K562 (cell line): ENCODE data around the gene CDC42SE2. TPM values are rescaled to one million over a fixed set of nuclear protein-coding genes. Genes with fewer than 3 reads are reported as not detected.
A peak's percentile ranks its signal among the peaks of the same experiment; 100 is the strongest.

Experiments
- FOXJ2 ChIP-seq: fragments of 200-800 bp; sonication (Bioruptor generic); IDR thresholded peaks from 2 replicates; pipeline ENCODE4 v1.6.1; 2016; ENCODE audit warnings: missing genetic modification characterization, missing compliant biosample characterization
- HMG20B ChIP-seq: fragments of 250-450 bp; sonication (Bioruptor Pico); IDR thresholded peaks from 2 replicates; pipeline ENCODE4 v1.5.0; 2021; ENCODE audit warnings: mild to moderate bottlenecking
- HMGN3 ChIP-seq: IDR thresholded peaks from 2 replicates; pipeline ENCODE4 v1.6.1; 2011; ENCODE audit warnings: borderline replicate concordance, low read depth, mild to moderate bottlenecking, mixed read lengths, low read length; ENCODE audit not compliant: insufficient read length; ENCODE audit errors: extremely low read depth
- IRF2 ChIP-seq: sonication (generic); formaldehyde crosslinking; IDR thresholded peaks from 2 replicates; pipeline ENCODE4 v1.8.1; 2022; ENCODE audit warnings: mild to moderate bottlenecking, missing genetic modification reagents
- SMARCC2 ChIP-seq: fragments of 450-650 bp; IDR thresholded peaks from 2 replicates; pipeline ENCODE4 v1.6.1; 2017; ENCODE audit warnings: antibody characterized with exemption, moderate library complexity, mild to moderate bottlenecking, low read depth
- TAF9B ChIP-seq: fragments of 450-650 bp; IDR thresholded peaks from 2 replicates; pipeline ENCODE4 v1.6.1; 2018; ENCODE audit warnings: mild to moderate bottlenecking; ENCODE audit not compliant: partially characterized antibody
- polyA plus RNA-seq, 8 experiments: library from polyadenylated mRNA; depleted of rRNA in 4 of 8; stranded (reverse) in 5 of 8; unstranded in 3 of 8; fragments of >200 nt; fragmentation: Nextera tagmentation in 2 of 8; fragmentation: Illumina TruSeq in 1 of 8; extraction: Ambion mirVana in 2 of 8; extraction: Trizol in 1 of 8; gene quantifications; 2 replicates each; pipeline versions ENCODE4 v1.2.1 to v1.2.3, GENCODE V29; 2011 to 2014; ENCODE audit warnings: inconsistent platforms in 1 of 8, missing spikeins in 1 of 8
- total RNA-seq, 7 experiments: library from RNA; depleted of rRNA in 6 of 7; stranded (reverse); fragments of >200 nt in 6 of 7; fragmentation: Illumina TruSeq in 2 of 7; extraction: Trizol in 2 of 7; gene quantifications; 2 replicates each; pipeline versions ENCODE4 v1.2.1 to v1.2.3, GENCODE V29; 2011 to 2021; ENCODE audit warnings: low replicate concordance in 1 of 7
- TF ChIP-seq, protein P1 (sequence below), 3 experiments: fragments of 200-800 bp in 1 of 3; sonication (Bioruptor generic) in 1 of 3; sonication (generic) in 1 of 3; formaldehyde crosslinking in 1 of 3; IDR thresholded peaks; 2 replicates each; pipeline versions ENCODE4 v1.6.1 to v1.8.0; 2016 to 2022; ENCODE audit warnings: mild to moderate bottlenecking in 2 of 3, missing compliant biosample characterization in 2 of 3, missing genetic modification characterization in 2 of 3, missing genetic modification reagents in 1 of 3
- TF ChIP-seq, protein P2 (sequence below): fragments of 250-450 bp; sonication (Bioruptor Pico); IDR thresholded peaks from 2 replicates; pipeline ENCODE4 v1.5.0; 2021; ENCODE audit warnings: mild to moderate bottlenecking, moderate library complexity
- TF ChIP-seq, protein P3 (sequence below): sonication (generic); formaldehyde crosslinking; IDR thresholded peaks from 2 replicates; pipeline ENCODE4 v1.4.0; 2020; ENCODE audit warnings: mild to moderate bottlenecking, missing genetic modification reagents
- TF ChIP-seq, protein P4 (sequence below): sonication (generic); formaldehyde crosslinking; IDR thresholded peaks from 2 replicates; pipeline ENCODE4 v1.8.0; 2023; ENCODE audit warnings: missing genetic modification reagents, mild to moderate bottlenecking, borderline replicate concordance
- TF ChIP-seq, protein P5 (sequence below): fragments of 450-650 bp; IDR thresholded peaks from 2 replicates; pipeline ENCODE4 v1.6.1; 2017; ENCODE audit warnings: mild to moderate bottlenecking, moderate library complexity

CDC42SE2 gene
- total and polyA plus RNA-seq, 9 of the 15 experiments (the other 6 are each of a cell fraction or from before 2014, with no cell fraction given) = 24.8 to 44.3 (median 32.7) TPM

DNA sequence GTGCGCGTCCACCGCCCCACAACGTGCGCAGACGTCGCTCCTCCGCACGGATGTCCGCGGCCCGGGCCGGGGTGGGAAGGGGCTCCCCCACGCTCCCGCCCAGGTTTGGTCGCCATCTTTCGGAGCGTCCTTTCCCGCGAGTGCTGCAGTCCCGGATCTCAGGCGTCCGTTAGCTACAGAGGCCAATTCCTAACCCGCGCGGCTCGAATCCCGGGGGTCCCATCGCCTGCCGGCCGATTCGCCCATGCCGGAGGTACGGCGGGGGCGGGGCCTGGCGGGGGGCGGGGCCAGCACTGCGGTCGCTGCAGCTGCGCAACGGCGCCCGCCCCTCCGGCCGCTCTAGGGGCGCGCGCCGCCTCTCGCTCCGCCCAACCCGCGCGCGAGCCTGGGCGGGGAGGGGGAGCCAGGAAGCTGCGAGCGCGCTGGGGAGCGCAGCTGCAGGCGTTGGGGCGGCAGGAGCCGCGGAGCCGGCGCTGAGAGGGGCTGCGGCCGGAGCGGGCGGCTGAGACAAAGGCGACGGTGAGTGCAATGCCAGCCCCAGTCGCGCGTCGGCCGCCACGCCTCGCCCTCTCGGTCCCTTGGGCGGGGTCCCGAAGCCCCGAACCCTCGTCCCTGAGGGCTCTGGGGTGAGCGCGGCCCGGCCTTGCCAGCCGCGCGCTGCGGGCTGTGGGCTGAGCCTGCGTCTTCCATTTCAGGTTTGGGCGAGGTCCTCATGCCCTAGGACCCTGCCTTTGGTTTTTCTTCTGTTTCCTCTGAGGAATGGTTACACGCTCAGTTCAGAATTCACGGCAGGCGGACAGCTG lies at the start of gene CDC42SE2 (continued):
- no peak for TF ChIP-seq SMARCC2
- peak; percentile 84 for TF ChIP-seq HMGN3
- TF ChIP-seq, protein P1, sequence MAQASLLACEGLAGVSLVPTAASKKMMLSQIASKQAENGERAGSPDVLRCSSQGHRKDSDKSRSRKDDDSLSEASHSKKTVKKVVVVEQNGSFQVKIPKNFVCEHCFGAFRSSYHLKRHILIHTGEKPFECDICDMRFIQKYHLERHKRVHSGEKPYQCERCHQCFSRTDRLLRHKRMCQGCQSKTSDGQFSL (CRISPR knock-in tag; IDR thresholded peaks at IDR 0.05) = peak; percentile 81; the same call in 1 of the 2 replicates
- TF ChIP-seq, protein P1 (tag; IDR thresholded peaks at IDR 0.05) = no peak; a peak in 1 of 4 replicates
- TF ChIP-seq IRF2 (CRISPR knock-in tag) = no peak
- TF ChIP-seq, protein P2, sequence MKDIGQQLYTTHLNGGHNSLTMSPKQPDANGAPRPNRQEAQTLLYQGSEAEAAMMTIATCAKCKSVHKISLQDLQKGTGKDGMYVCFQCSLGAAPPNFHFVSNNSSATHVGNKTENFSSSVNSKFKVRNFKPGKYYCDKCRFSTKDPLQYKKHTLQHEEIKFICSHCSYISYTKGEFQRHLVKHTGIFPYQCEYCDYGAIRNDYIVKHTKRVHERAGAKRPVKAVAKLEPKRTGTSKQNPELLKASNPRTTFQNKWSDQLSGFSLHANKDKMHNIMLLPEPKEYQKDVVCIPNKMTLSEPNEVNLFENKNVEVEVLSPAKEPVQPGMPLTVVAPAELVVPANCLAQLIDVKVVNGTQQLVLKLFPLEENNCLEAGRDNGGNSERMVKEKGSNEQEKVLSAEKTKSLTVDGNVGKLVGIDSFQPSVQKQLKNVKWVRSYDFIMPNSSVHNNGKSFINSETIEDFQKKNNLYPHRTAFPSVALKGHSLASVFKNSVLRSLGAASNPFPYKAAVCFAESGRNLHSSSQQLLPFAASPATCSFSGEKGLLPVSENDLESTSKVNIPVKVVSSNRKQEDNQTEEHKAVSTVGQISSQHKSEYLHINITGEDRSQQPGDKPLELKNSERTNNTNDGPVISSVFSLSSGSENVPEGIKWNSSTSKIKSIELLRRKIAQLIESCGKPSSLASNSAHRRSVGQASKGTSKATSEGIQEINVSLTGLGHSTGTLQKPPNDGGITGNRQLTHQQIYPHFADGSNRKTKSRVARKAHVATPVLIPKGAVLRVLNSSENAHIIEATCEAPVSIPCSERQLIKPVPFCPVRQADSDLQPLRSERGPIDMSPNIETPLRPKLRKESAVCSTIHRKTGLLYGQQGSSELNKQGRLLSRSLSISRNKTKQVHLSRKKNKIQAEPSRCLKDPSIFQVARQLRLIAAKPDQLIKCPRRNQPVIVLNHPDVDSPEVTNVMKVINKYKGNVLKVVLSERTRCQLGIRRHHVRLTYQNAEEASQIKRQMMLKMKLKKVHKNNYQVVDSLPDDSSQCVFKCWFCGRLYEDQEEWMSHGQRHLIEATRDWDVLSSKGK = no peak
- TF ChIP-seq, protein P3, sequence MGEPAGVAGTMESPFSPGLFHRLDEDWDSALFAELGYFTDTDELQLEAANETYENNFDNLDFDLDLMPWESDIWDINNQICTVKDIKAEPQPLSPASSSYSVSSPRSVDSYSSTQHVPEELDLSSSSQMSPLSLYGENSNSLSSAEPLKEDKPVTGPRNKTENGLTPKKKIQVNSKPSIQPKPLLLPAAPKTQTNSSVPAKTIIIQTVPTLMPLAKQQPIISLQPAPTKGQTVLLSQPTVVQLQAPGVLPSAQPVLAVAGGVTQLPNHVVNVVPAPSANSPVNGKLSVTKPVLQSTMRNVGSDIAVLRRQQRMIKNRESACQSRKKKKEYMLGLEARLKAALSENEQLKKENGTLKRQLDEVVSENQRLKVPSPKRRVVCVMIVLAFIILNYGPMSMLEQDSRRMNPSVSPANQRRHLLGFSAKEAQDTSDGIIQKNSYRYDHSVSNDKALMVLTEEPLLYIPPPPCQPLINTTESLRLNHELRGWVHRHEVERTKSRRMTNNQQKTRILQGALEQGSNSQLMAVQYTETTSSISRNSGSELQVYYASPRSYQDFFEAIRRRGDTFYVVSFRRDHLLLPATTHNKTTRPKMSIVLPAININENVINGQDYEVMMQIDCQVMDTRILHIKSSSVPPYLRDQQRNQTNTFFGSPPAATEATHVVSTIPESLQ (CRISPR knock-in tag) = no peak; the same call in 1 of the 2 replicates
- TF ChIP-seq, protein P4, sequence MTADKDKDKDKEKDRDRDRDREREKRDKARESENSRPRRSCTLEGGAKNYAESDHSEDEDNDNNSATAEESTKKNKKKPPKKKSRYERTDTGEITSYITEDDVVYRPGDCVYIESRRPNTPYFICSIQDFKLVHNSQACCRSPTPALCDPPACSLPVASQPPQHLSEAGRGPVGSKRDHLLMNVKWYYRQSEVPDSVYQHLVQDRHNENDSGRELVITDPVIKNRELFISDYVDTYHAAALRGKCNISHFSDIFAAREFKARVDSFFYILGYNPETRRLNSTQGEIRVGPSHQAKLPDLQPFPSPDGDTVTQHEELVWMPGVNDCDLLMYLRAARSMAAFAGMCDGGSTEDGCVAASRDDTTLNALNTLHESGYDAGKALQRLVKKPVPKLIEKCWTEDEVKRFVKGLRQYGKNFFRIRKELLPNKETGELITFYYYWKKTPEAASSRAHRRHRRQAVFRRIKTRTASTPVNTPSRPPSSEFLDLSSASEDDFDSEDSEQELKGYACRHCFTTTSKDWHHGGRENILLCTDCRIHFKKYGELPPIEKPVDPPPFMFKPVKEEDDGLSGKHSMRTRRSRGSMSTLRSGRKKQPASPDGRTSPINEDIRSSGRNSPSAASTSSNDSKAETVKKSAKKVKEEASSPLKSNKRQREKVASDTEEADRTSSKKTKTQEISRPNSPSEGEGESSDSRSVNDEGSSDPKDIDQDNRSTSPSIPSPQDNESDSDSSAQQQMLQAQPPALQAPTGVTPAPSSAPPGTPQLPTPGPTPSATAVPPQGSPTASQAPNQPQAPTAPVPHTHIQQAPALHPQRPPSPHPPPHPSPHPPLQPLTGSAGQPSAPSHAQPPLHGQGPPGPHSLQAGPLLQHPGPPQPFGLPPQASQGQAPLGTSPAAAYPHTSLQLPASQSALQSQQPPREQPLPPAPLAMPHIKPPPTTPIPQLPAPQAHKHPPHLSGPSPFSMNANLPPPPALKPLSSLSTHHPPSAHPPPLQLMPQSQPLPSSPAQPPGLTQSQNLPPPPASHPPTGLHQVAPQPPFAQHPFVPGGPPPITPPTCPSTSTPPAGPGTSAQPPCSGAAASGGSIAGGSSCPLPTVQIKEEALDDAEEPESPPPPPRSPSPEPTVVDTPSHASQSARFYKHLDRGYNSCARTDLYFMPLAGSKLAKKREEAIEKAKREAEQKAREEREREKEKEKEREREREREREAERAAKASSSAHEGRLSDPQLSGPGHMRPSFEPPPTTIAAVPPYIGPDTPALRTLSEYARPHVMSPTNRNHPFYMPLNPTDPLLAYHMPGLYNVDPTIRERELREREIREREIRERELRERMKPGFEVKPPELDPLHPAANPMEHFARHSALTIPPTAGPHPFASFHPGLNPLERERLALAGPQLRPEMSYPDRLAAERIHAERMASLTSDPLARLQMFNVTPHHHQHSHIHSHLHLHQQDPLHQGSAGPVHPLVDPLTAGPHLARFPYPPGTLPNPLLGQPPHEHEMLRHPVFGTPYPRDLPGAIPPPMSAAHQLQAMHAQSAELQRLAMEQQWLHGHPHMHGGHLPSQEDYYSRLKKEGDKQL (CRISPR knock-in tag) = no peak
- TF ChIP-seq HMG20B (CRISPR knock-in tag) = no peak
- TF ChIP-seq TAF9B = no peak
- TF ChIP-seq, protein P5, sequence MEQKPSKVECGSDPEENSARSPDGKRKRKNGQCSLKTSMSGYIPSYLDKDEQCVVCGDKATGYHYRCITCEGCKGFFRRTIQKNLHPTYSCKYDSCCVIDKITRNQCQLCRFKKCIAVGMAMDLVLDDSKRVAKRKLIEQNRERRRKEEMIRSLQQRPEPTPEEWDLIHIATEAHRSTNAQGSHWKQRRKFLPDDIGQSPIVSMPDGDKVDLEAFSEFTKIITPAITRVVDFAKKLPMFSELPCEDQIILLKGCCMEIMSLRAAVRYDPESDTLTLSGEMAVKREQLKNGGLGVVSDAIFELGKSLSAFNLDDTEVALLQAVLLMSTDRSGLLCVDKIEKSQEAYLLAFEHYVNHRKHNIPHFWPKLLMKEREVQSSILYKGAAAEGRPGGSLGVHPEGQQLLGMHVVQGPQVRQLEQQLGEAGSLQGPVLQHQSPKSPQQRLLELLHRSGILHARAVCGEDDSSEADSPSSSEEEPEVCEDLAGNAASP = no peak
- no peak for TF ChIP-seq FOXJ2 (tag)
